NK-92 treated with Interleukin-12 subunit alpha and Interleukin-12 subunit beta, amount 100 ng/mL, for 24 hours (cell line): ENCODE results near the gene GPR108.

ENCODE experiments used
- DNase-seq: peaks from one replicate; lab custom pipeline; 2025; lab: John Stamatoyannopoulos, UW

Gene GPR108

DNA sequence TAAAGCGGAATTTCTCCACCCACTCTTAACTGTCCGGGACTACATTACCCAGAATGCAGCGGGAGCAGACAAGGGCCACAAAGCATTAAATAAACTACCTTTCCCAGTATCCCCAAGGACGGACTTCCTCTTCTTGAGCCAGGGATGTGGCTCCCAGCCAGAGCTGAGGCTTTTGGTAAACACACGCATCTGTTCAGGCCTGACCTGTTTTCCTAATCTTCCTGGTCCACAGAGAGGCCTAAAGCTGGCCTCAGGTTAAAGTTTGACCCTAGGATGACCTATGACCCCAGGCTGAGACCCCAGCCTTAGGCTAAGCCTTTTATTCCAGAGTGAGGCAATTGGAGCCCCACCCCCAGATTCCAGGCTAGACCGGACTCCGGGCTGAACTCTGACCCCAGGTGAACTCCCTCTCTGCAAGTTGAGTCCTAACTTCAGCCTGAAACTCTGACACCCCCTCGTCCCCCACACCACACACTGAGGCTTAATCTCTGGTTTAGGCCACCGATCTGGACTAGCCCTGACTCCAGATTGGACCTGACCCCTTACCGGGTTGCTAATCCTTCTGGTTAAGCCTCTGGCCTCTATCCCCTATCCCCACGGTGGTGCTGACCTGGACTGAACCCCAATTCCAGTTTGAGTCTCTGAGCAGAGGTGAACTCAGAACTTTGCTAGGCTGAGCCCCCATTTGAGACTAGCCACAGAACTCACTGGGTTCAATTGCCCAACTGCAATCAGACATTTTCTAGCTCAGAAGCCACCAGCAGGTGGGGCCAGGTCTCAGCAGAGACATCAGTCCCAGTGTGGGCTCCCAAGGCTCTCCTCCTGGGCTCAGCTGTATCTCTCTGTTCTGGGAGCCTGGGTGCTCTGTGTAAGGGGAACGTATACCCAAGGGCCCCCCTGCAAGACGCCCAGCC lies 750 bp upstream of the GPR108 start:
- DNase-seq = peak; percentile 74

DNA sequence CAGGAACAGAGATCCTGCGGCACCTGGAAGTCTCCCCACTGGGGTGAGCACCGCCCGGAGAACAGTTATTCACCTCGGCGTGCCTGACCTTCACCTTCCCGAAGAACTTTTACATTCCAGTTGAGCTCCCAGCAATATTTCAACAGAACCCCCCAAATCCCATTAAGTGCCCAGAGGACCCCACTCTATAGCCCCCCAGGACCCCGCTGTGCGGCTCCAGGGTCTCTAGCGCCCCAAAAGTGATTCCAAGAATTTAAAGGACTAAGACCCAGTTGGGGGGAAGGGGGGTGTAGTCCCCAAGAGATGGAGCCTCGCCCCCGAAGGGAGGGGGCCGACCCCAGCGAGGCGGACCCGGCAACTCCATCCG lies 480 bp downstream of the GPR108 start:
- peak; percentile 64 for DNase-seq

DNA sequence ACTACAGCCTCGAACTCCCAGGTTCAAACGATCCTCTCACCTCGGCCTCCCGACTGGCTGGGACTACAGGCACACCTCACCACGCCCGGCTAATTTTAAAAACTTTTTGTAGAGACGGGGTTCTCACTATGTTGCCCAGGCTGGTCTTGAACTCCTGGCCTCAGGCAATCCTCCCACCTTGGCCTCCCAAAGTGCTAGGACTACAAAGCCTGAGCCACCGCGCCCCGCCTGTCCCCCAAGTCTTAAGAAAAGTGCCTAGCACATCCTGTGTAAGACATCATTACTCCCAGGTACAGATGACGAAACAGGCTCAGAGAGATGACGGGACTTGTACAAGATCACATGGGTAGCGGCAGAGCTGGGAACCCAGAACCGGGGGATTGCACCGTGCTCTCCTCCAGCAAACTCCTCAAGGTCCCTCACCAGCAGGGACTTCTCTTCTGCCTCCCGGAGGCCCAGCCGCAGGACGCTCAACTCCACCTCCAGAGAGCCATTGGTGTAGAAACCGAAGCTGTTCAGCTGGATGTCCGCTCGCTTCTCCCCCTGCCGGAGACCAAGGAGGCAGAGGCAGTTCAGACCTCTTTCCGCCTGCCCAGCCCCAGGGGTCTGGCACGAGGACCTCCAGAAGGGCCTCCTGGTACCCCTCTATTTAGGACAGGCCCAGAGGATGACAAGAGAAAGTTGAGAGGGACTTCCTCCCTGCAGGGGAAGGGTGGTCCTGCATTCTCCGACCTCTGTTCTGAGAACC lies 1.0 kb downstream of the GPR108 start:
- peak; percentile 77 for DNase-seq

DNA sequence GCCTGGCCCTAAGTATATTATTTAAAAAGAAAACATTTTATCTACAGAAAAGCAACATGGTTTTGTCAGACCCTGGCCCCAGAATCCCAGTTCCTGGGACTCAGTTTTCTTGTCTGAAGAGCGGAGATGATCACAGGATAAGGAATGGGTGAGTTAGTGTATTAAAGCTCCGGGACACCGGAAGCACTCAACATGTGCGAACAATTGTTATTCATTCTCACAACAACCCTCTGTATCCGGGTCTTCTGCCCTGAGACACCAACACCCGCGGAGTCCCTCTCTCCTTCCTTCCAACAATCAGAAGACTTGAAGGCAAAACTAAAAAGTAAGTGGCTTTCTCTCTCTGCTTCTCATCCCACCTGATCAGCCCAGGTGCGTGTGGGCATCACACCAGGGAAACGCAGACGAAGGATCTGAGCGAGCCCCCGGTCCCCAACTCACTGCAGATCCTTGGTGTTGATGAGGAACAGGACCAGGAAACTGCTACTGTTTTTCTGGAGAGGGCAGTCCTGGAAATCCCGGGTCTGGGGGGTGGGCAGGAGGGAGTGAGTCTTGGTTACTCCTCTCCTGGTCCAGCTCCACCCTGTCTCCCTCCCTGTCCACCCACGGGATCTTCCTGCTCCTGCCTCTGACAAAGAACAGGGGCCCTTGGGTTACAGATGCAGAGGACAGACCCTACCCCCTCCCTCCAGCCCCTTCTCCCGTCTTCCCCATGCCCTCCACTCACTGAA lies 2.0 kb downstream of the GPR108 start:
- no peak for DNase-seq

DNA sequence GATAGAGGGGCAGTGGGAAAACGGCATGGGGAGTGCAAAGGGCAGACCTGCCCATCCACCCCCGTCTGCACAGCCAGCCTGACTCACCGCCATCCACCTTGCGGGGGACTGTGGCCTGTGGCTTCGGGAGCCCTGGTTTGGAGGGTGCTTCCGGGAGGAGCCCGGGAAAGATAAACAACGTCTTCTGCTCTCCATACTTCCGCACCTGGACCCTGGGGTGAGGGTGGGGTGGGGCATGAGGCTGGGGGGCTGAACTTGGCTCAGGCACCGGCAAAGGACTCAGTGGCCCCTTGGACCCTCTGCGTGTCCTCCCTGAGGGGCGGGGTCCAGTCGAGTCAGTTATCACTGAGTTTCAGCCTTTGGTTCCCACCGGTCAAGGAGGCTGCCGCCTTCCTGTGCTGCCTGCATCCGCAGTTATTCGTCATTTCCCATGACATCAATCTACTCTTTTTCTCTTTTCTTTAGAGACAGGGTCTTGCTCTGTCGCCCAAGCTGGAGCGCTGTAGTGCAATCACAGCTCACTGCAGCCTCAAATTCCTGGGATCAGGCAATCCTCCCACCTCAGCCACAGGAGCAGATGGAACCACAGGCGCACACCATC lies 3.2 kb downstream of the GPR108 start:
- no peak for DNase-seq

DNA sequence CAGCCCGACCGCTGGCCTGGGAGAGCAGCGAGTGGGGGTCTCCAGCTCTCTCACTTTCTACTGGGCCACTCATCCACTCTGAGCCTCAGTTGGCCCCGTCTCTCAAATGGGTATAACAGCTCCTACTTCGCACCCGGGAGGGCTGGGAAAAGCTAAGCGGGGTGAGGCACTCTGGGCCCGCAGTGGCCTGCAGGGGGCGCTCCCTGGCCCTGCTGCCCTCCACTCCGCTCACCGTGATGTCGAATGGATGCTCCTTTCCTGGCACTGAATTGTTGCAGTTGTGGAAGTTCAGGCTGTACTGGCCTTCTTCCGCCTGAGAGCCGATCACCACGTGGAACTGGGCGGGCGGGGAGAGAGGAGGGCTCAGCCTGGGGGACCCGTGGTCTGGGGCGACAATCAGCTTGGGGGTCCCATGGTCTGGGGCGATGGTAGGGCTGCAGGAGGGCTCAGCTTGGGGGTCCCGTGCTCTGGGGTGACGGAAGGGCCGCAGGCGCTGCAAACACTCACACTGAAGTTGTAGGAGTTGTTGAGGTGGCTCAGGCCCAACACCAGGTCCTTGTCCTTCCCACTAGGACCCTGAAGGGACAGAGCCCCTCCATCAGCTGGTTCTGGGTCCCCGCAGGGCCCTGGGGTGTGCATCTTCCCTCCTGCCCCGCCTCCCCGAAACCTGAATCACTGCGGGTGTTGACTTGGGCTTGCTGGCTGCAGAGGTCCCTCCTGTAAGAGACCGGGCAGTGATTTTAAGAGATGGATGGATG lies 3.9 kb downstream of the GPR108 start:
- no peak for DNase-seq

DNA sequence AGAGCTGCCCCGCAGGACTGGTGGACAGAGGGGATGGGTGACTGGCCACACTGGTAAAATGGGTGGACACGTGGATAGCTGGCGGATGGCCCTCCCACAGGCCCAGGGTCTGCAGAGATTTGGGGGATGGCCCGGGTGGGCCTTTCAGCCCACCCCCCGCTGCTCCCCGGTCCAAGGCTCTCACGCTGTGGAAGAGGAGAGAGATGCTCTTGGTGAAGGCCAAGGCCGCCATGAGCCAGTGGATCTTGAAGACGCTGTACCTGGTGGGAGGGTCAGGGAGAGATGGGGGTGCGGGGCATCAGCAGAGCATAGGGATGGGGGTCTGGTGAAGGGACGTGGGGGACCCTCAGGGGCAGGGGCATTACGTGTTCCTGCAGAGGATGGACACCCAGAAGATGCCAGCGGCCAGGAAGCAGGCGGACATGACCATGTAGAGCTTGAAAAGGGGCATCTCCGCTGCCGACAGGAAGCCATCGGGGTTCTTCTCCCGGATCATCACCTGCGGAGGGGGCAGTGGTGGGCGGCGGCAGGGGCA lies 4.5 kb downstream of the GPR108 start:
- no peak for DNase-seq

DNA sequence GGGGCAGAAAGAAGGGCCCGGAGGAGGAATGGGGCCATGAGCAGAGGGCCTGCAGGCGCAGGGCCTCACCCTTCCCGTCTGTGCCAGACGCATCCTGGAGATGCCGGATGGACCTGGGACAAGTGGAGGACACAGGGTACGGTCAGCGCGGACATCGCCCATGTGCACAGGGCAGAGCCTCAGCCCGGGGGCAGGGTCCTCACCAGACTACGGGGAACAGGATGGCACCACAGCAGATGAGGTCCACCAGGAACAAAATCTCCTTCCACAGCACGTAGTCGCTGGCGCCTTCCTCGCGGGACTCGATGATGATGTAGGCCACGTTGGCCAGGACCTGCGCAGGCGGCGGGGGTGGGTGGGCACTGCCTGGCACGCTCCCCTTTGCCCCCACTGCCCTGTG lies 5.6 kb downstream of the GPR108 start:
- DNase-seq = no peak

DNA sequence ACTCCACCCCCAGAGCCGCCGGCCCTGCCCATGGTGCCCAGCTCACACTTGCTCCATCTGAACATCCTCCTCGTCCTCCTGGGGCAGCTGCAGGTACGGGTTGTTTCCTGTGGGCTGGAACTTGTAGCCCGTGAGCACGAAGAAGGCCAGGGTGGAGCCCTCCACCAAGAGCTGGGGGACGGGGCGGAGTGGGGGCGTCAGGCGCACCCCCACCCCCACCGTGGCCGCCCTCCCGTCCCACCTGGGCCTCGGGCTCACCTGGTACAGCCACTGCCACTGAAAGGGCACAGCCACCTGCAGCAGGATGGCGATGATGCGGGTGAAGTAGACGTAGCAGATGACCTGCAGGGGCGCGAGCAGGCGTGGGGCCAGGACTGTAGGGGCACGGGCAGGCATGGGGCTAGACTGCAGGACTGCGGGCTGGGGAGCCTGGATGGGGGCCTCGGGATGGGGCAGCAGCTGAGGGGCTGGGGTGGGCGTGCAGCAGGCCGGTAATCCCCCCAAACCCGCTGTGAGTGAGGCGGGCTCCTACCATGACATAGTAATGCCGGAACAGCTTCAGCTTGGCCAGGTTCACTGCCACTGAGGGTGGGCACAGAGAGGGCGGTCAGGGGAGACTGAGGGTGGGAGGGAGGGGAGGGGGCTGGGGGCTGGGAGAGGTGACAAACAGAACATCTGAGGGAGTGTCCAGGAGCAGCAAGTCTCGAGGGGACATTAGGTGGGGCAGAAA lies 6.3 kb downstream of the GPR108 start:
- no peak for DNase-seq

DNA sequence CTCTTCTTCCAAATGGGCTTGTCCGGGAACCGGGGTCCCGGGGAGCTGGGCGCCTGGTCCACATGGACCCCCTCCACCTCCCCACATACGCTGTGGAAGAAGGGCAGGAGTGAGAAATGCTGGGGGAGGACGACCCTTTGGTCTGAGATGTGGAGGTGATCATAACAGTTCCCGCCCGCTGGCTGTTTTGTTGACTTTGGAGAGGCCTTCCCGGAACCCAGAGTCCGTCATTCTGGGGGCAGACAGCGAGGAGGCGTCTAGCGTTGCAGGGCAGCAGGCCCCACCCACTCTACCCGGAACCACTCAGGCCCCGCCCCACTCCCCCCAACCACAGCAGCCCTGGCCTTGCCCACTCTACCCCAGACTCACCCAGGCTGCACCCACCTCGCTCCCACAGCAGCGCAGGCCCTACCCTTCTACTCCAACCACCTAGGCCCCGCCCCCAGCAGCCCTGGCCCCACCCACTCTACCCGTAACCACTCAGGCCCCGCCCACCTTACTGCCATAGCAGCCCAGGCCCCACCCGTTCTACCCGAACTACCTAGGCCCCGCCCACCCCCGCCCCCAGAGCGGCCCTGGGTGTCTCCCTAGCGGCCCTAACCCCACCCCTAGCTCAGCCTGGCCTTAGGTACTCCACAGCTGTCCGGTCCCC lies 7.1 kb downstream of the GPR108 start:
- no peak for DNase-seq

DNA sequence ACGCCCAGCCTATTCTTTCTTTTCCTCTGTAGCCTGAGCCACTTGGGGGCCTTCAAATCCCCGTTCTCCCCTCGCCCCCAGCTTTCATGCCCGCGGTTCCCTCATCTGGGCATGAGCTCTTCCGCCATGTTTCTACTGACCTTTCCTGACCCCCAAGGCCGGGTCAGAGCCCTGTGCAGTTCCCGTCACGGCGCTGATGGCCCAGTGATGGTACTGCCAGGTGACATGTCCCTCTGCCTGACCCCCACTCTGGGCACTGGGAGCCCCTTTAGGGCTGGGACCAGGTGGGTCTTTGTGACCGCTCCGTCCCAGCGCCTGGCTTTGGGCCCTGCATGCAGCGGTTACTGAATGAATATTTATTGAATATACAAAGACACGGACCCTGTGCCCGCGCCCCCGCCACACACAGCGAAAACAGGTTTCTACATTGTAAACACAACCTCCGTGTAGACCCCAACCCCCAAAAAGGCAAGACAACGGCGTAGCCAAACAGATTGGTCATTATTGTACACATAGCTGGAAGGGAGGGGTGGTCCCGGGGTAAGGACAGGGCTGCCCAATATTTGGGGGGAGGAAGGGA lies 7.7 kb downstream of the GPR108 start:
- no peak for DNase-seq

DNA sequence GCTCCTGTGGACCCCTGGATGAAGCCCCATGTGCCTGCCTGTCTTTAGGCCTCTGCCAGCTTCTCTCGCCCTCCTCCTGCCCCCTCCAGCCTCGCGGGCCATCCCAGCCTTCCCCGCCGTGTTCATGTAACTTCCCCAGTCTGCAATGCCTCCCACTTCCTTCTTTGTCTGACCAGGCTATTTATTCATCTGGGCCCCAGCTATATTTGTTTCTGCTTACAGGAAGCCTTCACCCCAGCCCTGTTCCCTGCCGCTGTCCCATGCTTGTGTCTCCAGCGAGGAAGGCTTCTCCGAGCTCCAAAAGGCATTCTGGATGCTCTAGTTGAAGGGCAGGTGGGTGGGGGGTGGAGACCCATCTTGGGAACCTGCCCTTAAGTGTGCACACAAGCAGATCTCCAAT lies 9.0 kb downstream of the GPR108 start:
- no peak for DNase-seq

DNA sequence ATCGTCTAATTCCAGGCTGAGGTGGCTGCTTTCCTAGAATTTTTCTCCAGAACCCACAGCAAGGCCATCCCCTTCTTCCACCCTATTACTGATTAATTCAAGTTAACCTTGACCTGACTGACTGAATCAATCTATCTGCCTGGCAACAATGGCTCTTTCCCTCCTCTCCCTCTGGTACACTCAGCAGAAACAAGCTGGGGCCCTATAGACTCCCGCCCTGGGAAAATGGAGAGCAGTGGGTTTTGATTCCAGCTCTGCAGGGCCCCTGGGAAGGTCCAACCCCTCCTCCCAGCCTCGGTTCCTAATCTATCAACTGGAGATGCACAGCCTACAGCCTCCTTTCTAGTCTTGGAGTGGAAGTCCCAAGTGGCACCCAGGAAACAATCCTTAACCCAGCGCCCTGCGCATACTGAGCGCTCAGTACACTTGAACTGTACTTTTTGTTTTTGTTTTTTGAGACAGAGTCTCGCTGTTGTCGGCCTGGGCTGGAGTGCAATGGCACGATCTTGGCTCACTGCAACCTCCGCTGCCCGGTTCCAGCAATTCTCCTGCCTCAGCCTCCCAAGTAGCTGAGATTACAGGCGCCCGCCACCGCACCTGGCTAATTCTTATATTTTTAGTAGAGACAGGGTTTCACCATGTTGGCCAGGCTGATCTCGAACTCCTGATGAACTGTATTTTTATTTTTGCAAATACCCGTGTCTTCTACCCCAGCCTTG lies 11.7 kb downstream of the GPR108 start:
- no peak for DNase-seq

DNA sequence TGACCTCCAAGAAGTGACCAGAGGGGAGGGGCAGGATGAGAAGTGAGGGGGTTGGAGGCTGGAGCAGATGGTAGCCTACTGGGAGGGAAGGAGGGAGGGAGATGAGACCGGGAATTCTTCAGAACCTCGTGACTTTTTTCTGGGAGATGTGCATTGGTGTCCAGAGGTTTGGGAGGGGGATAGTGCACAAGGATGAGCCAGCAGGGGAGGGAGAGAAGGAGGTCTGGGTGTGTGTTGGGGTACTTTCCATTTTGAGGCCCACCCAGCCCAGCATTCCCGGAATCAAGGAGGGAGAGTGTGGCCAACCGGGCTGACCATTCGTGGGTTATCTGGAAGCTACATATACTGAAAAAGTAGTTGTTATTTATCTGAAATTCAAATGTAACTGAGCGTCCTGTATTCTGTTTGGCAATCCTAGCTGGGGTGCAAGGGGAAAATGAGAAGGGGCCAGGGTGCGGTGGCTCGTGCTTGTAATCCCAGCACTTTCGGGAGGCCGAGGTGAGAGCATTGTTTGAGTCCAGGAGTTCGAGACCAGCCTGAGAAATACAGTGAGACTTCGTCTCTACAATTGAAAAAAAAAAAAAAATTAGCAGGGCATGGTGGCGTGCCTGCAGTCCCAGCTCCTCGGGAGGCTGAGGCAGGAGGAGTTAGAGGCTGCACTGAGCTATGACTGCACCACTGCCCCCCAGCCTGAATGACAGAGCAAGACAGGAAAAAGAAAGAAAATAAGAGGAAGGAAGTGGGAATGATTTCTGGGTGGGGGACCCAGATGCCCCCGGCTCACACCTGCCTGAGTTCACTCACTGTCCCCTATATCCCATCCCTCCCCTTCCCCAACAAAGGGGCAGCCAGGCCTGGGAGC lies 12.5 kb downstream of the GPR108 start:
- DNase-seq = no peak

DNA sequence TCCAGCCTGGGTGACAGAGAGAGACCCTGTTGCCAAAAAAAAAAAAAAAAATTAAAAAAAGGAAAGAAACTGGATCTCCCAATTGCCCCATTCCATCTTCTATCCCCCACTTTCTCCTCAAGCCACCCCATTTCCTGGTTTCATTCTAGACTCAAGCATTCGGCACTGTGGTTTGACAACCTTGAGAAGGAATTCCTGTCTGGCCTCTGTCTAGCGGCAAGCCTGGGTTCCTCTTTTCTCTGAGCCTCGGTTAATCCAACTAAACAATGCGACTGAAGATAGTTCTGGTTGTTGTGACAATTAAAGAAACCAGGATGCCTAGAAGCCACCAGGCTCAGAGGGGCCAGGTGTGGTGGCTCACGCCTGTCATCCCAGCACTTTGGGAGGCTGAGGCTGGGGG lies 13.6 kb downstream of the GPR108 start:
- DNase-seq = no peak

DNA sequence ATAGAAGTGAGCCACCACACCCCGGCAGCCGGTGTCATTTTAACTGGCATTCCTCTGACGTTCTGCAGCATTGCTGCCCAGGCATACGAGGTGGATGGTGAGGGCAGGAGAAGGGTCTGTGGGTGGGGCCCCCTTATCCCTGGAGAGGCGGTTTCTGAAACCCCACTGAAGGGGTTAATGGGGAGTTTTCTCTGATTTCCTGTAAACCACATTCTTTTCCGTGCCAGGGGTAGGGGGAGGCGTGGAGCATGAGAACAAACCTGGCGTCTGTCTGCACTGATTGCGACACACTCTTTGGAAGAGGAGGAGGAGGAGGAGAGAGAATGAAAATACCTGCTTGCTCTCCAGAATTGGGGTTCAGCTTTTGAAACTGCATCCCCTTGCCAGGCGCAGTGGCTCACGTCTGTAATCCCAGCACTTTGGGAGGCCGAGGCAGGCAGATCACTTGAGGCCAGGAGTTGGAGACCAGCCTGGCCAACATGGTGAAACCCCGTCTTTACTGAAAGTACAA lies 14.2 kb downstream of the GPR108 start:
- DNase-seq = no peak

DNA sequence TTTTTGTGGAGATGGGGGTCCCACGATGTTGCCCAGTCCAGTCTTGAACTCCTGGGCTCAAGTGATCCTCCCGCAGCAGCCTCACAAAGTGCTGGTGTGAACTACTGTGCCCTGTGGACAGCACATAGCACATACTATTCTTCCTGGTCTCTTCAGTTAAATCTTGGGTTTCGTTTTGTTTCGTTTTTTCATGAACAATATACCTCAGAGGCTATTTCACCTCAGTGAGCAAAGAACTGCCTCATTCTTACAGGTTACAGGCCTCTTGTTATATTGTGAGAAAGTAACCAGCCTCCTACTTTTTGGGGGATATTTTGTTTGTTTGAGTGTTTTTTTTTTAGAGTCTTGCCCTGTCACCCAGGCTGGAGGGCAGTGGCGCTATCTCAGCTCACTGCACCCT lies 15.6 kb downstream of the GPR108 start:
- DNase-seq = no peak

DNA sequence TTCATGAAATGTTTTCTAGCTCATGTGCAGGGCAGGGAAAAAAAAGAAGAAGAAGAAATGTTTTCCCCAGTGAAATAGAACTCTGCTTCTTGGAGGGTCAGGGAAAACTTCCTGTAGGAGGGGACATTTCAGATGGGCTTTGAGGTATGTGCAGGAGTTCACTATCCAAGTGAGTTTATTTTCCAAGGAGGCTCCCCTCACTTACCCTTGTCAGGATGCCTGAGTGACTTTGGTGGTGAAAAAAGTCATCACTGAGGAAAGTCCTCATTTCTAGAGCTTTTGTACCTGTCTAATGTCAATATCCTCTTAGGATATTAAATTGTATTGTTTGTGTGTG lies 16.3 kb downstream of the GPR108 start:
- no peak for DNase-seq
